Mesenchymal stem cell (in vitro differentiated cells and primary cell): ENCODE results near the gene SIRT6.

Experiments
- DNase-seq: peaks from one replicate; pipeline ENCODE4 v3.0.0-alpha.2; 2013
- H2AFZ ChIP-seq: one replicate; pipeline ENCODE4 v1.6.1; 2013; ENCODE audit warnings: low read depth, mild to moderate bottlenecking, control low read depth, inconsistent platforms, low read length, moderate library complexity
- H2AK5ac ChIP-seq: 2 replicates; pipeline ENCODE4 v1.6.1; 2013; ENCODE audit warnings: low read length, moderate library complexity, mild to moderate bottlenecking, inconsistent platforms; ENCODE audit not compliant: severe bottlenecking
- H2BK120ac ChIP-seq: one replicate; pipeline ENCODE4 v1.6.1; 2013; ENCODE audit warnings: low read depth, mild to moderate bottlenecking, inconsistent platforms, low read length, moderate library complexity
- H2BK12ac ChIP-seq, 2 experiments: one replicate each; pipeline ENCODE4 v1.6.1; 2013; ENCODE audit warnings: inconsistent platforms in 2 of 2, low read length in 2 of 2, mild to moderate bottlenecking in 2 of 2, moderate library complexity in 2 of 2, control low read depth in 1 of 2
- H2BK15ac ChIP-seq: one replicate; pipeline ENCODE4 v1.6.1; 2013; ENCODE audit warnings: mild to moderate bottlenecking, low read depth, inconsistent platforms; ENCODE audit not compliant: poor library complexity, severe bottlenecking
- H2BK5ac ChIP-seq: 2 replicates; pipeline ENCODE4 v1.6.1; 2013; ENCODE audit warnings: low read depth, mild to moderate bottlenecking, low read length, control low read depth, inconsistent platforms; ENCODE audit not compliant: poor library complexity, severe bottlenecking
- H3K14ac ChIP-seq, 2 experiments: one replicate each; pipeline ENCODE4 v1.6.1; 2013; ENCODE audit warnings: inconsistent platforms in 2 of 2, low read length in 2 of 2, control low read depth in 1 of 2, mild to moderate bottlenecking in 1 of 2, moderate library complexity in 1 of 2
- H3K18ac ChIP-seq, 2 experiments: one replicate each; pipeline ENCODE4 v1.6.1; 2013; ENCODE audit warnings: inconsistent platforms in 2 of 2, low read length in 2 of 2, control low read depth in 1 of 2, low read depth in 1 of 2, mild to moderate bottlenecking in 1 of 2
- H3K23ac ChIP-seq, 2 experiments: one replicate each; pipeline ENCODE4 v1.6.1; 2013; ENCODE audit warnings: inconsistent platforms in 2 of 2, low read length in 2 of 2, mild to moderate bottlenecking in 2 of 2, moderate library complexity in 2 of 2, control low read depth in 1 of 2
- H3K27ac ChIP-seq: 2 replicates; pipeline ENCODE4 v1.5.1; 2013; ENCODE audit warnings: mild to moderate bottlenecking, moderate library complexity, low read length, control low read depth, inconsistent platforms; ENCODE audit not compliant: poor library complexity, severe bottlenecking
- H3K27me3 ChIP-seq, 2 experiments: 2 replicates each; pipeline versions ENCODE4 v1.6.1 to v1.7.0; 2013; ENCODE audit warnings: low read length in 2 of 2, mild to moderate bottlenecking in 2 of 2, moderate library complexity in 2 of 2, control low read depth in 1 of 2, inconsistent platforms in 1 of 2; ENCODE audit not compliant: control insufficient read depth in 1 of 2, insufficient read depth in 1 of 2
- H3K36me3 ChIP-seq, 2 experiments: 2 replicates each; pipeline versions ENCODE4 v1.6.1 to v1.7.0; 2013; ENCODE audit warnings: low read length in 2 of 2, control low read depth in 1 of 2, inconsistent platforms in 1 of 2, low read depth in 1 of 2, mild to moderate bottlenecking in 1 of 2; ENCODE audit not compliant: insufficient read depth in 2 of 2, control insufficient read depth in 1 of 2
- H3K4ac ChIP-seq, 2 experiments: one replicate each; pipeline ENCODE4 v1.6.1; 2013; ENCODE audit warnings: inconsistent platforms in 2 of 2, low read length in 2 of 2, mild to moderate bottlenecking in 2 of 2, moderate library complexity in 2 of 2, control low read depth in 1 of 2, low read depth in 1 of 2
- H3K4me1 ChIP-seq: 2 replicates; pipeline ENCODE4 v1.6.1; 2013; ENCODE audit warnings: low read depth, low read length, control low read depth; ENCODE audit not compliant: control insufficient read depth, insufficient read depth
- H3K4me2 ChIP-seq: 2 replicates; pipeline ENCODE4 v1.6.1; 2013; ENCODE audit warnings: low read length, mild to moderate bottlenecking, inconsistent platforms; ENCODE audit not compliant: poor library complexity, severe bottlenecking
- H3K4me3 ChIP-seq, 2 experiments: 2 replicates each; pipeline versions ENCODE4 v1.5.1 to v1.7.0; 2013; ENCODE audit warnings: low read length in 2 of 2, mild to moderate bottlenecking in 2 of 2, control low read depth in 1 of 2, low read depth in 1 of 2; ENCODE audit not compliant: insufficient read depth in 1 of 2
- H3K79me1 ChIP-seq: replicated peaks from 2 replicates; pipeline ENCODE4 v1.6.1; 2013; ENCODE audit warnings: mild to moderate bottlenecking, control low read depth, low read length, inconsistent platforms; ENCODE audit not compliant: poor library complexity, severe bottlenecking
- H3K9ac ChIP-seq: 2 replicates; pipeline ENCODE4 v1.7.0; 2013; ENCODE audit warnings: mild to moderate bottlenecking, low read length, moderate library complexity
- H3K9me3 ChIP-seq: 2 replicates; pipeline ENCODE4 v1.7.0; 2013; ENCODE audit warnings: mild to moderate bottlenecking, low read length; ENCODE audit not compliant: control insufficient read depth
- H4K8ac ChIP-seq: one replicate; pipeline ENCODE4 v1.6.1; 2013; ENCODE audit warnings: inconsistent platforms, mild to moderate bottlenecking, low read length, moderate library complexity
- H4K91ac ChIP-seq: one replicate; pipeline ENCODE4 v1.6.1; 2013; ENCODE audit warnings: mild to moderate bottlenecking, low read length, inconsistent platforms
- WGBS: methylation state at CpG from one replicate; pipeline ENCODE4 v1.1.7; 2013; ENCODE audit warnings: mixed read lengths; 5-methylcytosine and 5-hydroxymethylcytosine counted together

SIRT6 gene

GRCh38 chr19:4174213-4174894, 8.0 kb downstream of the SIRT6 start:
- Histone ChIP-seq H4K91ac (no peak overlapping the region), H3K9me3 (no peaks in the 10 kb centered on the region), H2BK5ac (no peak overlapping the region), H2AK5ac (no peak overlapping the region), H3K14ac (no peak overlapping the region), H3K79me1 (peaks cover 3% of the 10 kb centered on the region), H3K4me3 (no peak overlapping the region), H3K23ac (no peak overlapping the region), H3K27me3 (peaks cover 25 to 28% of the 10 kb centered on the region in 2 experiments), H4K8ac (no peak overlapping the region), H2AFZ (no peak overlapping the region), H3K4me2 (no peak overlapping the region), H2BK12ac (no peak overlapping the region), H3K36me3 (peaks cover 30 to 46% of the 10 kb centered on the region in 2 experiments), H3K9ac (no peak overlapping the region), H3K18ac (no peak overlapping the region), H2BK120ac (no peak overlapping the region), H3K4ac (no peak overlapping the region), H2BK15ac (no peak overlapping the region), H3K4me1 (peaks cover 9% of the 10 kb centered on the region), H3K27ac (no peak overlapping the region)
- no peak for DNase-seq
- 79% methylated on average over 20 of the region's 21 CpGs for WGBS

- H3K4ac ChIP-seq = no peak overlapping the region
- H3K14ac ChIP-seq = no peak overlapping the region
- H4K8ac ChIP-seq = no peak overlapping the region
- no peak overlapping the region for H3K18ac ChIP-seq
- no peak for DNase-seq
- no peak overlapping the region for H2BK5ac ChIP-seq
- H3K36me3 ChIP-seq = peaks cover 23 to 40% of the 10 kb centered on the region in 2 experiments
- H3K23ac ChIP-seq = no peak overlapping the region
- no peak overlapping the region for H3K4me2 ChIP-seq
- H2AFZ ChIP-seq = no peak overlapping the region
- H3K4me1 ChIP-seq = peaks cover 9% of the 10 kb centered on the region
- peak overlapping the region in 1 of 2 experiments; percentile 14 for H3K4me3 ChIP-seq
- H3K9me3 ChIP-seq = no peaks in the 10 kb centered on the region
- WGBS = 55% methylated on average over 8 of the region's 11 CpGs
- H4K91ac ChIP-seq = no peak overlapping the region
- H2BK12ac ChIP-seq = no peak overlapping the region
- no peak overlapping the region for H2AK5ac ChIP-seq
- peaks cover 27 to 29% of the 10 kb centered on the region in 2 experiments for H3K27me3 ChIP-seq
- H2BK120ac ChIP-seq = no peak overlapping the region
- no peak overlapping the region for H3K9ac ChIP-seq
- no peak overlapping the region for H3K27ac ChIP-seq
- no peaks in the 10 kb centered on the region for H3K79me1 ChIP-seq
- no peak overlapping the region for H2BK15ac ChIP-seq
Observed at GRCh38 chr19:4173479-4174212, 8.7 kb downstream of the SIRT6 start.

- Histone ChIP-seq H2BK15ac (no peak overlapping the region), H3K4ac (no peak overlapping the region), H3K79me1 (no peaks in the 10 kb centered on the region), H4K8ac (no peak overlapping the region), H3K9ac (no peak overlapping the region), H3K27me3 (peaks cover 32 to 33% of the 10 kb centered on the region in 2 experiments), H3K18ac (no peak overlapping the region), H2AFZ (no peak overlapping the region), H3K36me3 (peaks cover 17 to 33% of the 10 kb centered on the region in 2 experiments), H3K27ac (no peak overlapping the region), H3K23ac (no peak overlapping the region), H3K14ac (no peak overlapping the region), H3K9me3 (no peaks in the 10 kb centered on the region), H3K4me2 (peak overlapping the region; percentile 52), H3K4me1 (peaks cover 9% of the 10 kb centered on the region), H2AK5ac (no peak overlapping the region), H2BK5ac (no peak overlapping the region), H2BK120ac (no peak overlapping the region), H4K91ac (no peak overlapping the region), H3K4me3 (peak overlapping the region; percentile 14 to 24), H2BK12ac (no peak overlapping the region)
- peak; percentile 52 for DNase-seq
- 14% methylated on average over 37 of the region's 45 CpGs for WGBS
Observed at GRCh38 chr19:4172861-4173473, 9.4 kb downstream of the SIRT6 start.

- no peak overlapping the region for H2BK5ac ChIP-seq
Observed at GRCh38 chr19:4171676-4172075, 10.7 kb downstream of the SIRT6 start.

More at GRCh38 chr19:4171676-4172075, 10.7 kb downstream of the SIRT6 start:
- no peak overlapping the region for H4K8ac ChIP-seq
- no peak overlapping the region for H3K23ac ChIP-seq
- H3K4me2 ChIP-seq = no peak overlapping the region
- no peak overlapping the region for H3K4ac ChIP-seq
- no peak overlapping the region for H2AFZ ChIP-seq
- no peak overlapping the region for H3K9ac ChIP-seq
- H2BK15ac ChIP-seq = no peak overlapping the region
- no peak overlapping the region for H3K14ac ChIP-seq
- no peaks in the 10 kb centered on the region for H3K9me3 ChIP-seq
- H2AK5ac ChIP-seq = no peak overlapping the region
- 66% methylated on average over 22 of the region's 22 CpGs for WGBS
- no peak overlapping the region for H2BK120ac ChIP-seq
- H3K4me3 ChIP-seq = no peak overlapping the region
- H3K4me1 ChIP-seq = peaks cover 9% of the 10 kb centered on the region
- H3K18ac ChIP-seq = no peak overlapping the region
- H3K27me3 ChIP-seq = peaks cover 34 to 38% of the 10 kb centered on the region in 2 experiments
- H2BK12ac ChIP-seq = no peak overlapping the region
- H4K91ac ChIP-seq = peak overlapping the region; percentile 15
- H3K79me1 ChIP-seq = no peaks in the 10 kb centered on the region
- H3K36me3 ChIP-seq = peaks cover 13 to 27% of the 10 kb centered on the region in 2 experiments
- no peak overlapping the region for H3K27ac ChIP-seq
- no peak for DNase-seq
